ENCODE data around the gene EDNRA. TPM values are rescaled to one million over a fixed set of nuclear protein-coding genes. Genes with fewer than 3 reads are reported as not detected.

Gene EDNRA
- polyA plus RNA-seq, 1 of the 3 experiments (the other 2 are of a cell fraction) = 1.2 TPM

- Histone ChIP-seq H3K36me3 (replicated peaks in 1 of 2; ENCODE audit: control insufficient read depth in 1 of 2, insufficient read depth in 2 of 2, low read length in 1 of 2) (no peaks in the 10 kb centered on the region), H3K27ac (ENCODE audit: low read depth in 2 of 2, low read length in 1 of 2) (no peak overlapping the region), H3F3A (replicated peaks; ENCODE audit: insufficient read depth) (peaks cover 12% of the 10 kb centered on the region), H3K9me2 (no peaks in the 10 kb centered on the region), H3K9ac (no peak overlapping the region), H3K4me1 (ENCODE audit: control insufficient read depth in 1 of 2, insufficient read depth in 2 of 2, low read depth in 1 of 2, low read length in 1 of 2) (peaks cover 0 to 11% of the 10 kb centered on the region in 2 experiments; a peak in 1 of 4 replicates), H3K79me2 (ENCODE audit: insufficient read depth) (no peaks in the 10 kb centered on the region), H3K4me2 (no peak overlapping the region), H3K4me3 (ENCODE audit: low read depth in 2 of 2, low read length in 1 of 2) (no peak overlapping the region), H2AFZ (ENCODE audit: low read depth) (no peak overlapping the region), H3K27me3 (ENCODE audit: insufficient read depth) (no peaks in the 10 kb centered on the region), H3K9me3 (no peaks in the 10 kb centered on the region), H4K20me1 (ENCODE audit: insufficient read depth) (no peaks in the 10 kb centered on the region)
- DNase-seq = no peak
- TF ChIP-seq YY1 (IDR thresholded peaks at IDR 0.05; ENCODE audit: low read depth) = no peak
- TF ChIP-seq TEAD4 (IDR thresholded peaks at IDR 0.05; ENCODE audit: borderline replicate concordance, insufficient read depth) = no peak
- TF ChIP-seq MEF2A (IDR thresholded peaks at IDR 0.05; ENCODE audit: borderline replicate concordance, low read depth) = no peak
- TF ChIP-seq USF1 (IDR thresholded peaks at IDR 0.05; ENCODE audit: borderline replicate concordance, low read depth) = no peak
- no peak for TF ChIP-seq ZBTB33 (IDR thresholded peaks at IDR 0.05; ENCODE audit: borderline replicate concordance, low read depth)
- TF ChIP-seq NFIC (IDR thresholded peaks at IDR 0.05; ENCODE audit: borderline replicate concordance) = no peak
- TF ChIP-seq SIN3A (IDR thresholded peaks at IDR 0.05; ENCODE audit: borderline replicate concordance, low read depth, low read length) = no peak
- no peak for TF ChIP-seq MXI1 (IDR thresholded peaks at IDR 0.05; ENCODE audit: low read depth, low read length)
- TF ChIP-seq FOXM1 (IDR thresholded peaks at IDR 0.05; ENCODE audit: low read depth) = no peak
- no peak for TF ChIP-seq REST (IDR thresholded peaks at IDR 0.05; ENCODE audit: low read depth, low read length)
- TF ChIP-seq PBX3 (IDR thresholded peaks at IDR 0.05) = no peak
- no peak for TF ChIP-seq CHD2 (IDR thresholded peaks at IDR 0.05; ENCODE audit: low read length, partially characterized antibody)
- no peak for TF ChIP-seq RFX5 (IDR thresholded peaks at IDR 0.05; ENCODE audit: low read length)
- no peak for TF ChIP-seq TAF1 (IDR thresholded peaks at IDR 0.05; ENCODE audit: borderline replicate concordance, low read depth, low read length)
- no peak for TF ChIP-seq SMC3 (IDR thresholded peaks at IDR 0.05; ENCODE audit: low read depth, low read length)
- TF ChIP-seq CTCF (IDR thresholded peaks at IDR 0.05) = no peak
- TF ChIP-seq USF2 (IDR thresholded peaks at IDR 0.05; ENCODE audit: borderline replicate concordance, low read depth, low read length) = no peak
- TF ChIP-seq POLR2AphosphoS5 (IDR thresholded peaks at IDR 0.05; ENCODE audit: low read depth, low read length) = no peak
- TF ChIP-seq RAD21 (IDR thresholded peaks at IDR 0.05; ENCODE audit: low read length) = no peak
- POLR2A ChIA-PET = interaction anchor here (0.6 kb wide), 1 partner anchor 8 kb away, joined by 3 read pairs; no protein-coding TSS in a partner anchor
- 94% methylated on average over 3 of the region's 3 CpGs for WGBS (ENCODE audit: low lambda C conversion rate)
- CTCF ChIA-PET = interaction anchor here (1.7 kb wide), 1 partner anchor 479 kb away, joined by 4 read pairs; no protein-coding TSS in a partner anchor
Observed at GRCh38 chr4:147576084-147576483, 95.2 kb downstream of the EDNRA start.

Measured in SK-N-SH (cell line).